Nephron (organoid): ENCODE results near the gene TMSB10.
"Not testable (repeated sequence)": the region's sequence is repeated elsewhere in the genome, so short reads cannot be mapped to it uniquely, and the experiment has no call there.

Experiments used
- H3K27ac Mint-ChIP-seq, 3 experiments: 2 replicates each; pipeline ENCODE4 v1.8.0; 2020; ENCODE audit warnings: mixed read lengths in 3 of 3, mild to moderate bottlenecking in 2 of 3, moderate library complexity in 1 of 3
- H3K27me3 Mint-ChIP-seq: 2 replicates; pipeline ENCODE4 v1.8.0; 2021; ENCODE audit warnings: low read depth, mild to moderate bottlenecking, moderate library complexity, mixed read lengths
- H3K36me3 Mint-ChIP-seq: 2 replicates; pipeline ENCODE4 v1.8.0; 2020; ENCODE audit warnings: low read depth, mixed read lengths
- H3K4me1 Mint-ChIP-seq: 2 replicates; pipeline ENCODE4 v1.8.0; 2020; ENCODE audit warnings: mixed read lengths
- H3K4me3 Mint-ChIP-seq, 3 experiments: 2 replicates each; pipeline ENCODE4 v1.8.0; 2020; ENCODE audit warnings: mild to moderate bottlenecking in 3 of 3, mixed read lengths in 3 of 3, moderate library complexity in 2 of 3
- H3K9me3 Mint-ChIP-seq: 2 replicates; pipeline ENCODE4 v1.8.0; 2020; ENCODE audit warnings: mixed read lengths
- TF ChIP-seq, protein P1 (sequence below), 3 experiments: fragments of 200-600 bp; sonication (generic); IDR thresholded peaks; one replicate each; pipeline ENCODE4 v1.5.0; 2021; ENCODE audit warnings: antibody characterized with exemption in 3 of 3; ENCODE audit not compliant: unreplicated experiment in 3 of 3

TMSB10 gene

GRCh38 chr2:84940088-84940470, 34.6 kb downstream of the TMSB10 start:
- Mint-ChIP-seq H3K9me3 (no peaks in the 10 kb centered on the region), H3K4me3 (no peak overlapping the region), H3K4me1 (peaks cover 4% of the 10 kb centered on the region), H3K27ac (no peak overlapping the region), H3K27me3 (no peaks in the 10 kb centered on the region), H3K36me3 (no peaks in the 10 kb centered on the region)
- TF ChIP-seq, protein P1, sequence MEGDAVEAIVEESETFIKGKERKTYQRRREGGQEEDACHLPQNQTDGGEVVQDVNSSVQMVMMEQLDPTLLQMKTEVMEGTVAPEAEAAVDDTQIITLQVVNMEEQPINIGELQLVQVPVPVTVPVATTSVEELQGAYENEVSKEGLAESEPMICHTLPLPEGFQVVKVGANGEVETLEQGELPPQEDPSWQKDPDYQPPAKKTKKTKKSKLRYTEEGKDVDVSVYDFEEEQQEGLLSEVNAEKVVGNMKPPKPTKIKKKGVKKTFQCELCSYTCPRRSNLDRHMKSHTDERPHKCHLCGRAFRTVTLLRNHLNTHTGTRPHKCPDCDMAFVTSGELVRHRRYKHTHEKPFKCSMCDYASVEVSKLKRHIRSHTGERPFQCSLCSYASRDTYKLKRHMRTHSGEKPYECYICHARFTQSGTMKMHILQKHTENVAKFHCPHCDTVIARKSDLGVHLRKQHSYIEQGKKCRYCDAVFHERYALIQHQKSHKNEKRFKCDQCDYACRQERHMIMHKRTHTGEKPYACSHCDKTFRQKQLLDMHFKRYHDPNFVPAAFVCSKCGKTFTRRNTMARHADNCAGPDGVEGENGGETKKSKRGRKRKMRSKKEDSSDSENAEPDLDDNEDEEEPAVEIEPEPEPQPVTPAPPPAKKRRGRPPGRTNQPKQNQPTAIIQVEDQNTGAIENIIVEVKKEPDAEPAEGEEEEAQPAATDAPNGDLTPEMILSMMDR (IDR thresholded peaks at IDR 0.05; ENCODE audit: unreplicated experiment in 3 of 3) = no peak

DNA sequence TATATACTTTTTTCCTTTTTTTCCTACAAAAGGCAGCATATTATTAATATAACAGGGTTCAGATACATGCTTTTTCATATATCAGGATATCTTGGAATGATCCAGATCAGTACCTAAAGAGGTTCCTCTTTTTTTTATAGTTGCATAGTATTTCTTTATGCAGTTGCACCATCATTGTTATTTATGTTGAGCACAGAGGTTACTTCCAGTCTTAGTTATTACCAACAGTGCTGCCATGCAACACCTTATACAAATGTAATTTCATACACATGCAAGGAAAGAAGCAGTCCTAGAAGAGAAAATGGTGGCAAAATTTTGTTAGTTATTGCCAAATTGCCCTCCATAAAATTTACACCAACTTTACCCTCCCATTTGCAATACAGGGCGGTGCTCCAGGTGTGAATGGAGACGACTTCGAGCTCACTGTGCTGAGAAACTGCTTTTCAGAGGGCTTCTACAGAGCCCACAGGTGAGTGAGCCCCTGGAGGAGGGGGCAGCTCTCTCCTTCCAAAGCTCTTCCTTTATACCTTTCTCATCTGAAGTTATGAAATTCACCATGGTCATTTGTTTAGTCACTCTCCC, 35.5 kb downstream of the TMSB10 start:
- H3K27me3 Mint-ChIP-seq = no peaks in the 10 kb centered on the region
- TF ChIP-seq, protein P1 (IDR thresholded peaks at IDR 0.05; ENCODE audit: unreplicated experiment in 3 of 3) = no peak
- no peaks in the 10 kb centered on the region for H3K36me3 Mint-ChIP-seq
- H3K9me3 Mint-ChIP-seq = no peaks in the 10 kb centered on the region
- no peak overlapping the region for H3K27ac Mint-ChIP-seq
- H3K4me3 Mint-ChIP-seq = no peak overlapping the region
- H3K4me1 Mint-ChIP-seq = peaks cover 4% of the 10 kb centered on the region

DNA sequence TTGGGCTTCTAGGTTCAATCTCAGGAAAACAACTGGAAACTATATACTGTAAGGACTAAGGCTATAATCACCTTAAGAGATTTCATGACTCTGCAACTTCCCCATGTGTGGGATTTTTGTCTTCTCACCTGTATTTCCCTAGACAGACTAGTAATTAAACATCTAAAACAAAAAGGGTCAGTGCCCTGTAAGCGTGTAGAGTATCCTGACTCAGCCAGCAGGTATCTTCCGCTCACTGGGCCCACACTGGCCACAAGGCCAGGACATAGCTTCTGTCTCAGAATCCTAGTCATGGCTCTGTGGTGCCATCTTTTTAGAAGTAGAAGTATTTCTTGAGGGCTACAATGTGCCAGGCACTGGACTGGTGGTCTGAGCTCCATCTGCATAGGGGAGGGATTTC, 36.7 kb downstream of the TMSB10 start:
- Mint-ChIP-seq H3K4me1 (peaks cover 4% of the 10 kb centered on the region), H3K27me3 (no peaks in the 10 kb centered on the region), H3K9me3 (no peaks in the 10 kb centered on the region), H3K27ac (no peak overlapping the region), H3K4me3 (no peak overlapping the region), H3K36me3 (no peaks in the 10 kb centered on the region)
- TF ChIP-seq, protein P1 (IDR thresholded peaks at IDR 0.05; ENCODE audit: unreplicated experiment in 3 of 3) = no peak

GRCh38 chr2:84942964-84943421, 37.5 kb downstream of the TMSB10 start:
- H3K4me3 Mint-ChIP-seq = no peak overlapping the region
- TF ChIP-seq, protein P1 (IDR thresholded peaks at IDR 0.05; ENCODE audit: unreplicated experiment in 3 of 3) = no peak
- H3K27ac Mint-ChIP-seq = no peak overlapping the region
- no peaks in the 10 kb centered on the region for H3K9me3 Mint-ChIP-seq
- H3K4me1 Mint-ChIP-seq = peaks cover 4% of the 10 kb centered on the region
- no peaks in the 10 kb centered on the region for H3K27me3 Mint-ChIP-seq
- no peaks in the 10 kb centered on the region for H3K36me3 Mint-ChIP-seq

DNA sequence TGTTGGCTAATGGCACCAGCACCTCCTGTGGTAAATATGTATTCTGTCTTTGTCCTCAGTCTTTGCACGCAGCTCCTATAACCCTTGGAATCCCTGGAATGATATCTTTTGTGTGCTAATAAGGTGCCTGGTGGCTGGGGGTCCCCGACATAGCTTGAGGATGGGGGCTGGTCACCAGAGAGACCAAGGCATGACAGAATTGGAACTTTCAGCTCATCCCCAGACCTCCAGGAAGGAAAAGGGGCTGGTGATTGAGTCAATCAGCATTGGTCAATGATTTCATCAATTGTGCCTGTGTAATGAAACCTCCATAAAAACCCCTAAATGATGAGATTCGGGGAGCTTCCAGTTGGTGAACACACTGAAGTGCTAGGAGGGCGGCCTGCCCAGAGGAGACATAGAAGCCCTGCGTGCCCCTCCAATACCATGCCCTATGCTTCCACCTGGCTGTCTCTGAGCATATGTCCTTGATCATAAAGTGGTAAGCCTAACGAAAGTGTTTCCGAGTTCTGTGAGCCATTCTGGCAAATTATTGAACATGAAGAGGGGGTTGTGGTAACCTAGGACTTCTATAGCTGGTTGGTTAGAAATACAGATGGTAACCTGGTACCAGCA, 38.9 kb downstream of the TMSB10 start:
- H3K36me3 Mint-ChIP-seq = no peaks in the 10 kb centered on the region
- H3K4me3 Mint-ChIP-seq = no peak overlapping the region
- TF ChIP-seq, protein P1 (IDR thresholded peaks at IDR 0.05; ENCODE audit: unreplicated experiment in 3 of 3) = no peak
- H3K4me1 Mint-ChIP-seq = peaks cover 4% of the 10 kb centered on the region
- H3K27me3 Mint-ChIP-seq = no peaks in the 10 kb centered on the region
- no peak overlapping the region for H3K27ac Mint-ChIP-seq
- H3K9me3 Mint-ChIP-seq = no peaks in the 10 kb centered on the region

DNA sequence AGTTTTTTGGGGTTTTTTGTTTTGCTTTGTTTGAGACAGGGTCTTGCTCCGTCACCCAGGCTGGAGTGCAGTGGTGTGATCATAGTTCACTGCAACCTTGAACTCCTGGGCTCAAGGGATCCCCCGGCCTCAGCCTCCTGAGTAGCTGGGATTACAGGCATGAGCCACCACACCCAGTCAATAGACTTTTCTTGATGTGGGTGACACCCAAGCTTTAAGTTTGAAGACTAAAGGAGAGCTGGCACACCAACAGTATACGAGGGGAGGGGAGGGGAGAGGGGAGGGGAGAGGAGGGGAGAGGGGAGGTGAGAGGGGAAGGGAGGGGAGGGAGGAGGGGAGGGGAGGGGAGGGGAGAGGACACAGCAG, 40.4 kb downstream of the TMSB10 start:
- H3K27me3 Mint-ChIP-seq, H3K36me3 Mint-ChIP-seq, H3K9me3 Mint-ChIP-seq, H3K4me3 Mint-ChIP-seq, H3K4me1 Mint-ChIP-seq, H3K27ac Mint-ChIP-seq: not testable (repeated sequence)
